ENCODE measurements around the gene METTL26. TPM values are rescaled to one million over a fixed set of nuclear protein-coding genes. Genes with fewer than 3 reads are reported as not detected.
A peak's percentile ranks its signal among the peaks of the same experiment; 100 is the strongest.

METTL26 gene
- total and polyA plus RNA-seq, 2 of the 4 experiments (the other 2 are of a cell fraction) = 46.8 to 128 TPM

- no peak for TF ChIP-seq CTCF (conservative IDR thresholded peaks at IDR 0.05; ENCODE audit: low read depth, low read length)
Observed at GRCh38 chr16:631808-632358, 4.2 kb downstream of the METTL26 start (continued).

DNA sequence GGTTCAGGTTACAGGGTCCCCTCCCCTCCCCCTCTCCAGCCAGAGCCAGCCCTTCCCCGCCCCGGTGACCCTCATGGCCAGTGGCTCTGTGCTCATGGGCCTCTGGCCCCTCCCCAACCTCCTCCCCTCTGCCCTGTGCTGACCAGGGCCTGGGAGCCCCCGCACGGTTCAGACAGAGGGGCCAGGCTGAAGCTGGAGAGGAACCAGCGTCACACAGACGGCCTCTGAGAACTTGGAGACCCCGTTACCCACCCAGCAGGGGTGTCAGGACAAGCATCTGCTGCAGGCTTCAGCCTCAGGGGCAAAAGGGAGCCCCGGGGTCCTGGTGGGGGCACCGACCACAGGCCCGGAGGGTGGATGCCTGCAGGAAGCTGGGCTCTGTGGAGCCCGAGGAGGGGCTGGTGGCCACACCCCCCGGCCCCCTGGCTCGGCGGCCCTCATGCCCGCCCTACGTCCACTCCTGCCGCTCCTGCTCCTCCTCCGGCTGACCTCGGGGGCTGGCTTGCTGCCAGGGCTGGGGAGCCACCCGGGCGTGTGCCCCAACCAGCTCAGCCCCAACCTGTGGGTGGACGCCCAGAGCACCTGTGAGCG is 5.2 kb downstream of the METTL26 start, which contains the start of gene WFIKKN1:
Gene WFIKKN1, plus strand, starts transcription at position 171 of the 591 bp plus-strand sequence. Its CDS starts 269 bp downstream, at position 440.
- H4K91ac ChIP-seq (ENCODE audit: insufficient read depth, low read depth, low read length) = no peak within 1 kb of the TSS
- no peak within 1 kb of the TSS for H2BK15ac ChIP-seq (ENCODE audit: low read depth, low read length)
- H4K8ac ChIP-seq (ENCODE audit: low read depth in 2 of 2, low read length in 2 of 2) = no peak within 1 kb of the TSS
- no peak within 1 kb of the TSS for H4K5ac ChIP-seq (ENCODE audit: low read depth, low read length)
- no peak within 1 kb of the TSS for H2BK5ac ChIP-seq (ENCODE audit: low read depth, low read length, poor library complexity, severe bottlenecking)
- H3K27me3 ChIP-seq (ENCODE audit: control insufficient read depth, insufficient read depth, low read length) = no peaks in the 10 kb centered on the region
- intact Hi-C loops (cut with micrococcal nuclease) (no loop called here), dilution Hi-C loops (cut with HindIII; ENCODE audit: low sequenced_read_pairs, unreplicated experiment) (no loop called here), in situ Hi-C loops (cut with MboI; ENCODE audit: low sequenced_read_pairs) (no loop called here)
- BruUV-seq (replicated peaks) = no TSS peak
- 21% methylated on average over 6 of the region's 23 CpGs; no CpG with 5 or more reads in 1 of the 2 experiments for WGBS, 2 experiments (ENCODE audit: extremely low coverage in 2 of 2, insufficient read length in 1 of 2)
- H3K9me3 ChIP-seq (ENCODE audit: control insufficient read depth, insufficient read depth, low read length) = no peaks in the 10 kb centered on the region
- H3K9ac ChIP-seq (ENCODE audit: low read depth, low read length) = no peak within 1 kb of the TSS
- H2BK120ac ChIP-seq (ENCODE audit: low read depth, low read length) = 0 out of 2 replicates have a peak within 1 kb of the TSS, but pooled peaks have one; percentile 4
- H3K4me2 ChIP-seq (ENCODE audit: low read depth, low read length) = no peak within 1 kb of the TSS; the same call in 1 of the 2 replicates
- H3K36me3 ChIP-seq (ENCODE audit: control insufficient read depth, insufficient read depth, low read length) = peaks cover 17% of the 10 kb centered on the region; the same call in 1 of the 2 replicates
- peaks cover 3% of the 10 kb centered on the region; the same call in 1 of the 2 replicates for H4K20me1 ChIP-seq (ENCODE audit: insufficient read depth, low read length)
- ChIA-PET CTCF (no interaction called here), POLR2A (ENCODE audit: unreplicated experiment) (no interaction called here)
- no peak within 1 kb of the TSS for H2AK5ac ChIP-seq (ENCODE audit: low read depth, low read length)
- peaks cover 32% of the 10 kb centered on the region for H3K4me1 ChIP-seq (ENCODE audit: control insufficient read depth, insufficient read depth, low read length)
- peaks cover 3 to 29% of the 10 kb centered on the region in 2 experiments; a peak in 2 of 4 replicates for H3K79me1 ChIP-seq (ENCODE audit: low read depth in 1 of 2, low read length in 2 of 2)
- no peaks in the 10 kb centered on the region; the same call in 1 of the 2 replicates for H3K9me1 ChIP-seq (ENCODE audit: insufficient read depth, low read length)
- no peak within 1 kb of the TSS for H3K56ac ChIP-seq (ENCODE audit: extremely low read depth, insufficient read depth, low read length)
- H3K4ac ChIP-seq (ENCODE audit: low read depth, low read length) = no peak within 1 kb of the TSS
- no peak within 1 kb of the TSS for H3K23ac ChIP-seq (ENCODE audit: low read depth, low read length)
- no peak within 1 kb of the TSS for H2BK20ac ChIP-seq (ENCODE audit: low read depth, low read length)
- no peak within 1 kb of the TSS for H3K14ac ChIP-seq (replicated peaks; ENCODE audit: low read depth, low read length)
- DNase-seq = no peak
- H3K4me3 ChIP-seq (ENCODE audit: insufficient read depth, low read depth, low read length) = no peak within 1 kb of the TSS
- TF ChIP-seq, protein P1, sequence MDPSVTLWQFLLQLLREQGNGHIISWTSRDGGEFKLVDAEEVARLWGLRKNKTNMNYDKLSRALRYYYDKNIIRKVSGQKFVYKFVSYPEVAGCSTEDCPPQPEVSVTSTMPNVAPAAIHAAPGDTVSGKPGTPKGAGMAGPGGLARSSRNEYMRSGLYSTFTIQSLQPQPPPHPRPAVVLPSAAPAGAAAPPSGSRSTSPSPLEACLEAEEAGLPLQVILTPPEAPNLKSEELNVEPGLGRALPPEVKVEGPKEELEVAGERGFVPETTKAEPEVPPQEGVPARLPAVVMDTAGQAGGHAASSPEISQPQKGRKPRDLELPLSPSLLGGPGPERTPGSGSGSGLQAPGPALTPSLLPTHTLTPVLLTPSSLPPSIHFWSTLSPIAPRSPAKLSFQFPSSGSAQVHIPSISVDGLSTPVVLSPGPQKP (IDR thresholded peaks at IDR 0.05; ENCODE audit: borderline replicate concordance, low read depth, low read length) = no peak
- TF ChIP-seq CHD1 (IDR thresholded peaks at IDR 0.05; ENCODE audit: low read depth, low read length) (no peak), USF2 (IDR thresholded peaks at IDR 0.05; ENCODE audit: low read depth, low read length) (no peak), BHLHE40 (IDR thresholded peaks at IDR 0.05; ENCODE audit: low read depth, low read length) (no peak), FOS (IDR thresholded peaks at IDR 0.05; ENCODE audit: low read depth, low read length) (no peak), SMC3 (IDR thresholded peaks at IDR 0.05; ENCODE audit: low read depth, low read length) (no peak)
- H2AFZ ChIP-seq (replicated peaks; ENCODE audit: low read length, poor library complexity) = peak within 1 kb of the TSS; percentile 32
- ATAC-seq (ENCODE audit: low read depth) = no peak
- H3K18ac ChIP-seq (ENCODE audit: low read depth, low read length) = no peak within 1 kb of the TSS
- H2AK9ac ChIP-seq (replicated peaks; ENCODE audit: low read depth, low read length, poor library complexity) = peak within 1 kb of the TSS; percentile 81
- no peak within 1 kb of the TSS for H3K27ac ChIP-seq (ENCODE audit: insufficient read depth, low read length)

All from IMR-90 (cell line).